NOMO-1 treated with DMSO at 0.1 percent for 48 hours (cell line): ENCODE data around the gene MMP21.
A peak's percentile ranks its signal among the peaks of the same experiment; 100 is the strongest.

ENCODE experiments used
- DNase-seq: peaks from one replicate; lab custom pipeline; 2025; ENCODE audit not compliant: unreplicated experiment; lab: John Stamatoyannopoulos, UW

Gene MMP21, protein sequence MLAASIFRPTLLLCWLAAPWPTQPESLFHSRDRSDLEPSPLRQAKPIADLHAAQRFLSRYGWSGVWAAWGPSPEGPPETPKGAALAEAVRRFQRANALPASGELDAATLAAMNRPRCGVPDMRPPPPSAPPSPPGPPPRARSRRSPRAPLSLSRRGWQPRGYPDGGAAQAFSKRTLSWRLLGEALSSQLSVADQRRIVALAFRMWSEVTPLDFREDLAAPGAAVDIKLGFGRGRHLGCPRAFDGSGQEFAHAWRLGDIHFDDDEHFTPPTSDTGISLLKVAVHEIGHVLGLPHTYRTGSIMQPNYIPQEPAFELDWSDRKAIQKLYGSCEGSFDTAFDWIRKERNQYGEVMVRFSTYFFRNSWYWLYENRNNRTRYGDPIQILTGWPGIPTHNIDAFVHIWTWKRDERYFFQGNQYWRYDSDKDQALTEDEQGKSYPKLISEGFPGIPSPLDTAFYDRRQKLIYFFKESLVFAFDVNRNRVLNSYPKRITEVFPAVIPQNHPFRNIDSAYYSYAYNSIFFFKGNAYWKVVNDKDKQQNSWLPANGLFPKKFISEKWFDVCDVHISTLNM

GRCh38 chr10:125775491-125776106, at the start of gene MMP21:
Gene MMP21, minus strand, starts transcription at chr10:125775821. Its CDS starts 0 bp downstream, at chr10:125775821.
- DNase-seq: no peak

GRCh38 chr10:125824736-125825135, 49.1 kb upstream of the MMP21 start:
- peak; percentile 3 for DNase-seq

DNA sequence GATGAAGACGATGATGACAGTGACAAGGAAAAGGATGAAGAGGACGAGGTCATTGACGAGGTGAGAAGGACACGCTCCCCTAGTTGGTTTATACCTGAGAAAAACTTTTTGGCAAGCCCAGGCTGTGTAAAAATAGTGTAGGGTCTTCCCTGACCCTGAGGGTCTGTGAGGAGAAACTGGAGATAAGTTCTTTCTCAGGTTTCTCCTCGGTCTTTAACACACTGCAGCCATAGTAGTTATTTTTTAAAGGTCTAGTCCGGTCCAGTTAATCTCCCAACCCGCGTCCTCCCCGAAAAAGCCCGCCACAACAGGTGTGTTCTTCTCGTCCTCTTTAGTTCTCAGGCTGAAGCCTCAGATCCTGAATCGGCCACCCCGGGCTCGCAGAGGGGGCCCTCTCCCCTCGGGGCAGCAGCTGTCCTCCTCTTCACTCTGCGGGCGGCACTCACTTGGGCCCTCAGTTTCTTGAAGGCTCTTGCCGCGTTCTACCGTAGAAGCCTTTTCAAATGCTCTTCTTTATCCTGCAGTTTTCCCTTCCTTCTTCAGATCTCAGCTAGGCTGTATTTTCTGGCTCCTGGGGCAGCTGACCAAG, 48.1 kb upstream of the MMP21 start:
- no peak for DNase-seq

DNA sequence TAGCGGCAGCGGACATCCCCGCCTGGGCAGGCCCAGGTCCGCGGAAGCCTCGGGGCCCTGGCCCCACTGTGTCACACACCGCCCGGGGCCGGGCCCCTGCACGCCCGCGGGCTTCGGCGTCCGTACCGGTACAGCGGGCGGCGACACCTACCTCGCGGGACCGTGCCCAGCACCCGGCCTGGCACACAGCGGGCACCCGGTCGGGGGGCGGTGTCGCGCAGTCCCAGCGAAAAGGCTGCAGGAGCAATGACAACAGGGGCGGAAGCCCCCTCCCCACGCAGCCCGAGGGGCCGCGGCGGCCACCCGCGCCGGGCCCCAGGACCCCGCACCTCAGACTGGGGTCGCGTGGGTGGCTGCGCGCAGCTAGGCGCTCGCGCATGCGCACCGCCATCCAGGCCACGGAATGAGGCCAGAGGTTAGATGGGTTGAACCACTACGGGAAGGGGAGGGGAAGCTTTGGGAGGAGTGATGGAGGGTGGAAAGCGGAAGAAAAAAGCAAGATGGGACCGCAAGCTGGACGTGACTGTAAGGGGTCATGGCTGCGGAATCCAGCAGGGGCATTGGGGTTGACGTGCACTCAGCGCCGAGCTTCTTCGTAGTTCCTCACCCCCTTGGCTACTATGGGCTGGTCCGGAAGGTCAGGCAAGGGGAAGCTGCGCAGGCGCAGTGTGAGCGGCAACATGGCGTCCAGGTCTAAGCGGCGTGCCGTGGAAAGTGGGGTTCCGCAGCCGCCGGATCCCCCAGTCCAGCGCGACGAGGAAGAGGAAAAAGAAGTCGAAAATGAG, 47.4 kb upstream of the MMP21 start, which contains the start of the genes BCCIP and UROS:
BCCIP (plus strand) TSS at position 669 of the 785 bp plus-strand sequence; CDS start at position 681, 12 bp downstream.
UROS (minus strand) TSS at position 381 of the 785 bp plus-strand sequence. CDS start 6,759 bp downstream, outside the sequence.
- DNase-seq: peak; percentile 87

DNA sequence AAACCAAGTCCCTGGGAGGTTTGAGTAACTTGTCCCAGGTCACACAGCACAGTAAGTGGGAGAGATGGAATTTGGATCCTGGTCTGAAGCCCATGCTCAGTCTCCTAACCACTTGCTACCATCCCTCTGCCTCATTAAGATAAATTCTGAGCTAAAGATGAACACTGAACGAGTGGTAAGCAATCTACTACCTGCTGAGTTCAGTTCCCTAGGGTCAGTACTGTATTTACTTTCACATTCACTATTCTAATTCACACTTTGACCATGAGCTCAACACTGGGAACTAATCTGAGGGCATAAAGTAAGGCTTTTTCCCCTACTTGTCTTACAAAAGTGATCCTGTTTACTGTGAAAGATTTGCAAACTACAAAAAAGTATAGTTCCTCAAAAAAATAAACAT, 45.1 kb upstream of the MMP21 start:
- DNase-seq: no peak

DNA sequence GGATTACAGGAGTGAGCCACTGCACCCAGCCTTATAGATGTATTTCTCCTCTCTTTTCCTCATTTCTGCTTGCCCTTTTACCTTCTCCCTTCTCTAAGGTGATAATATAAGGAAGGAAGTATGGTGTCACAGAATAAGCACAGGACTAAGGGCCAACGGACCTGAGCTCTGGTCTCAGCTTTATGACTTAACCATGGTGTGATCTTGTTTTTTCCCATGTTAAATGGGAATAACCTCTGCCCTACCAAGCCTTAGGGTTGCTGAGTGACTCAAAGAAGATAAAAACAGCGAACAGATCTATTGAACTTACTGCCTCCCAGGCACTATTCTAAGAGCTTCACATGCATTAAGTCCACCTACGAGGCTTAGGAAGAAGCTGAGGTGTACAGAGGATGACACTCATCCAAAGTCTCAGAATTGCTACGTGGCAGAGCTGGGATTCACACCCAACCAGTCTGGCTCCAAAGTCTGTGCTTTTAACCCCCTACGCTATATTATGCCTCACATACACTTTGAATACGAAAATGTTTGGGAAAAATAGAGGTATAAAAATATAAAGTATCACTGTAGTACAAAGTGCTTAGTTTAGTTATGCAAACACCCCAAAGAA, 41.8 kb upstream of the MMP21 start:
- DNase-seq: no peak

DNA sequence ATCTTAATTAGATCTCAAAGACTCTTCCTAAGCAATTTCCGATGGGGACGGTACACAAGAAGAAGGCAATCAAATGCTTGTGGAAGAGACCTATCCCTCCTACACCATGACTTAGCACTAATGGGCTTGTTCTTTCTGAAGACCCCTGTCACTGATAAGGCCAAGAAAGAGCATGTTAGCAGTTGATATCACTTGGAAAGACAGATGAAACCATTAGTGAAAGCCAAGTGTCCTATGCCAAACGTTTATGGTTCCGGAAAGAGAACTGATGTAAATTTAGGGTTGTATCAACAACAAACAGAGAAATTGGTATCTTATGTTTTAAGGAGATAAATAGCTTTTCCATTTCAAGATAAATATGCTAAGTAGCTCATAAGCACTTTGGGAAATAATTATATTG, 40.9 kb upstream of the MMP21 start:
- DNase-seq: no peak

DNA sequence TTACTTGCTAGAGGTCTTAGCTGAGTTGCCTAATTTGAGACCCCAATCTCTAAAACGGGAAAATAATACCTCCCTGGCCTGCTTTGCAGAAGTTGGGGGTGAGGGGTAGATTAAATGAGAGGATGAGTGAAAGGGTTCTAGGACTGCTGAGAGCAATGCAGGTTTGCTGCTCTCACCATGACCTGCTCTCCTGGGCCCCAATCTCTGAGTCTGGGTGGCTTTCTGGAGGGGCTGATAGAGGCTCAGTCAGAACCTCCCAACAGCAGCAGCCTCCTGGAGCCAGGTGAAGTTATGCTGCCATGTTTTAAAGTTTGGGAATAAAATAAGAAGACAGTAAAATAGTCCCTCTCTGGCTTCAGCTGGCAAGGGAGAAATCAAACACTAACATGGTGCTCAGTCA, 40.1 kb upstream of the MMP21 start:
- no peak for DNase-seq

DNA sequence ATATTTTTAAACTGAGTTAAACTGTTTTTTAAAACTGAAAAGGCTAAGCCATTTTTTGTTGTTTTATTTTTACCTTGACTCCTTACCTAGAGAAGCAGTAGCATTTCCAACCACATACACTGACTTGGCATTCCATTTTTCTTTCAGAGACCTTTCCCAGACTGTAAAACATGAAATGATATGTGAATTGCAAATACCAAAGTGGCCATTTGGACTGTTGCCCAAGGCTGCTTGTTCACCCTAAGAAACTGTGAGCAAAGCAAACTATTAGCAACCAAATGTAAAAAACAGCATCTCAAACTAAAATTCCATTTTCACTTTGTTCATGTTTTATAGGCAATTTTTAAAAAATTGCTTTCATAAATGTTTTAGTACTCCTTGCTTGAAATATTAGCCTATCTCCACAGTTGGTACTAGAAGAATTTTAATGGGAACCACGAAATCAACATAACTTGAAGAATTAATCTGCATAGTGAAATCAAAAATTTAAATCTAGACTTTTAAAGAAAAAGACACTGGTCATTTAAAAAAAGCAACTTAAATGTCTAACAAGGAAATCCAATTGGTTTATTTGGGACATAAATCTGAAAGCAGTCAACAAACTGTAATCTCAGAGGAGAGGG, 36.6 kb upstream of the MMP21 start:
- no peak for DNase-seq

DNA sequence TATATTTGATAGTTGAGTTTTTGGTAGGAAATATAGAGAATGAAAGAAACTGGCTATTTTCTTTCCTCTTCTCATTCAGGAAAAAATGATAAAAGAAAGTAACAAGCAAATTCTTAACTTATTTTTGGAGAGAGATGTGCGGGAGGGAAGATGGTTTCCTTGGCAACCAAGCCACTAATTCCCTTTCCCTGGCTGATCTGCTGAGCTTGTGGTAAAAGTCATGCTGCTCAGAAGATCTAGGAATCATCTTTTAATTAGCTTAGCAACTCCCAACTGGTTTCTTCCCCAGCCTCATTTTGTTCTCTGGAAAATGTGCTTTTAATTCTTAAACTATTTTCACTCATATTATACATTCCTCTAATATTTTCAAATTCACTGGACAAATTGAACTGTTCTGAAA, 35.6 kb upstream of the MMP21 start:
- DNase-seq: no peak

DNA sequence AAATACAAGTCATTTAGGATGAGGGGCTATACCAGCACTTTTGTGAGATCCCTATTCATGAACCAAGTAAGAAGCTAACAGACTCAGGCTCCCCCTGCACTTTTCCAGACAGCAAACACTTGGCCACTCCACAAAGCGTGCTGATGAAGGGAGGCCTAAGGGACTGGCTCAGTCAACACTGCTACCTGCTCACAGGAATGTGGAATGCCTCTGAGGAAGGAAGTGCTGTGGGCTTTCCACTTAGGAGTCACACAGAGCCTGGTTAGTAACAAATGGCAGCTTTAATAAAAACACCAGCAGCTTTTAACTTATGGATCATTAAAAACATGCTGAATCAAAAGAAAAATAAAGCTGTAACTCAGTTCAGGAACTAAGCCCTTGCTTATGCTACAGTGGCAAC, 32.4 kb upstream of the MMP21 start:
- DNase-seq: no peak

GRCh38 chr10:125802739-125803138, 27.1 kb upstream of the MMP21 start:
- DNase-seq: no peak

DNA sequence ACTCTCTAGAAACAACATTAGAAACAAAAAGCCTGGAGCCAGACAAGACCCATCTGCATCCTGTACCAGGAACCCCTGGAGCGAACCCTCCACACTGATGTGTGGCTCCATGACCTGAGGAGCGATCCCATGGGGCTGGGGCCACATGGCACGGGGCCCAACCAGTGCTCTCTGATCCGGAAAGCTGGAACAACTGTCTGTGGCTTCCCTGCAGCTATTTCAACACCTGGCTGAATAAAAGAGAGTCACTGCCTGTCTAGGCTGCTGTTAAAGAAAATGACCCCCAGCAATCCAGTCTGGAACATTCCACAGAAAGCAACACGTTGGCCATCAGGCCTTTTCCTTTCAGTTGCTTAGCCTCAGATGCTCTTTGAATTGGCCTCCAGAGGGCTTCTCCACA, 26.5 kb upstream of the MMP21 start:
- no peak for DNase-seq

GRCh38 chr10:125801574-125801973, 26.0 kb upstream of the MMP21 start:
- DNase-seq: no peak

DNA sequence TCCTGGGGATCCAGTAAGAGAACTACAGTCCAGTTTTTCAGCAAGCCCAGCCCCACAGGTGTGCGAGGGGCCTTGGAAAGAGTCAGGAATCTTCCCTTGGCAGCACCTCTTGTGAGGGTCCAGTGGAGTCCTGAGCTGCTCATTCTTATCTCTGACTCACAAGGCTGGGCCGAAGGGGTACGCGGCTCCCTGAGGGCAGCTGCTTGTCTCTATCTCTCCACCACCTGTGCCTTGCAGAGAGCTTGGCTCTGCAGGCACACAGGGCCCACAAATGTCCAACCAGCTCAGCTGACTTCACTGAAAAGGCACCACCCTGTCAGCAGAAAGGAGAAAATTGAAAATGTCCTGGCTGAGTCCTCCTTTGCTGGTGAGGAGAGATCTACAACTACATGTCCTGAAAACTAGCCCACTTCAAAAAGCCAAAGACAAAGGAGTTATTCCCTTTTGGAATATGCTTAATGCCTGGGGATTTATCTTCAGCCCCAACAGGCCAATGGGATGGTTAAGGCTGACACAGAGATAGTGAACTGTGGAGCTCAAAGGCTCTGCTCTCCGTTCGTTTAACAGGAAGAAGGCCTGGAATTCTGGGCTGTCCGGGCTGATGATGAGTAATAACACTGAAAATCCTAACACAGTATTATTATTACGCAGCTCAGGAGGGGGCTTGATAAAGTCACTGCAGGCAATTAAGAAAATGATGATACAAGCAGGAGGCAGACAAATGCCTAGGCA, 24.0 kb upstream of the MMP21 start:
- no peak for DNase-seq

DNA sequence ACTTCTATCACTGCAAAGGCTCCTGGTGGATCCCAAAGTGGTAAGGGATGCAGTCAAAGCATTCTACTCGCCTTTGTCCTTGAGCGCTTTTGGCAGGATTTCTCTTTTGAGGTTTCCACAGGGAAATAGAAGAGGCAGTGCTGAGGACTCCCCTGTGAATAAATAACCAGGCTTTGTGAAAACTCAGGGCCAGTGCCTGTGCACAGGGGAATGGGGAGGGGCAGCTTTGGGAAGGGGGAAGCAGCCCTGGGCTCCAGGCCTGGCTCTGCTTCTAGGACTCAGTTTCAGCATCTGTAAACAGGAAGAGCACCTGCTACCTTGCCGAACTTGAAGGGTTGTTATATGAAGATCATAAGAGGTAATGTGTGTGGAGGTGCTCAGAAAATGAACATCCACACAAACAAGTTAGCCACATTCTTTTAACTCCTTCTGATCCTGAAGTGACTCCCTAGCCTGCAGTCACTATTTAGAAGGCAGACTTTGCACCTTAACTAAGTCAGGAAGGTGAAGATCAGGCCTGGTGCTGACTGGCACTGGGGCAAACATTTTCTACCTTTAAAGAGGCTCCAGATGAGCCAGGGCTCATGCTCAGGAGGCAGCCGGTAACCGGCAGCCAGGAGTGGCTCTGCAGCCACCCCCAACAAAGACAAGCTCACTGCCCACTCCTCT, 22.5 kb upstream of the MMP21 start:
- no peak for DNase-seq

DNA sequence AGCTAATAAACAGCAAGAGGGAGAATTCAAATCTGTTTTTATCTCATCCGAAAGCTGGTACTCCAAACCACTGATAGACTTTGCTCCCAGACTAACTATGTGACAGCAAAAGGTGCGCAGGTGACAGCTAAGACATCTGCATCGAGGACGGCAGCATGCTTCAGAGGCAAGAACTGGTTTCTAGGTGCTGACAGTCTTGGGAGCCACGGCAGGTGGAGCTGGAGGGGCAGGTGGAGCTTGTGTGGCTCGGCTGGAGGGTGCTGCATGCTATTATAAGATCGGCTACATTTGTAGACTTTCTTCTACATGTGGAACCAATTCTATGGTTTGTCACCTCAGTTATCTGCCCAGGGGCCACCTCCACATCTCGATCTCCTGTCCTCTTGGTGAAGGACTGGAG, 21.8 kb upstream of the MMP21 start:
- no peak for DNase-seq

- no peak for DNase-seq
Measured at GRCh38 chr10:125795637-125796190, 20.1 kb upstream of the MMP21 start.

GRCh38 chr10:125795128-125795527, 19.5 kb upstream of the MMP21 start:
- DNase-seq: no peak
